HG03025 (cell line): ENCODE results near the gene RNF213.
"Not testable (repeated sequence)": the region's sequence is repeated elsewhere in the genome, so short reads cannot be mapped to it uniquely, and the experiment has no call there.

ENCODE experiments used
- ATAC-seq: cut with Tn5 transposase; IDR thresholded peaks from one replicate; pipeline ENCODE4 v1.9.1; 2021; ENCODE audit warnings: mild to moderate bottlenecking, moderate library complexity; ENCODE audit not compliant: unreplicated experiment, low FRiP score

RNF213 gene

GRCh38 chr17:80289616-80290015 lies 29.0 kb downstream of the RNF213 start:
- ATAC-seq, result no peak

DNA sequence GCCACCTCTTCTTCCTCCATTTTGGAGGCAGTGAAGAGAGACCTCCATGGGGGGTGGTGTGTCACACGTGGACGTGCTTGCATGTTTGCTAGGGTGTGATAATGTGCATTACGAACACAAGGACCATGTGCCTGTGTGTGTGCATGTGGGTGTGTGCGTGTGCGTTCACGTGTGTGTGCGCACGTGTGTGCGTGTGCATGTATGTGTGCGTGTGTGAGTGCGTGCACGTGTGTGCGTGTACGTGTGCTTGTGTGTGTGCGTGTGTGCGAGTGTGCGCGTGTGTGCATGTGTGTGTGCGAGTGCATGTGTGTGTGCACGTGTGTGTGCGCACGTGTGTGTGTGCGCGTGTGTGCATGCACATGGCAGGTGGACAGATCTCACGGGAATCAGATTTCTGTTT lies 29.5 kb downstream of the RNF213 start:
- ATAC-seq, result no peak

GRCh38 chr17:80291260-80291659 lies 30.6 kb downstream of the RNF213 start:
- no peak for ATAC-seq

GRCh38 chr17:80291691-80292487 lies 31.2 kb downstream of the RNF213 start:
- ATAC-seq, result no peak

DNA sequence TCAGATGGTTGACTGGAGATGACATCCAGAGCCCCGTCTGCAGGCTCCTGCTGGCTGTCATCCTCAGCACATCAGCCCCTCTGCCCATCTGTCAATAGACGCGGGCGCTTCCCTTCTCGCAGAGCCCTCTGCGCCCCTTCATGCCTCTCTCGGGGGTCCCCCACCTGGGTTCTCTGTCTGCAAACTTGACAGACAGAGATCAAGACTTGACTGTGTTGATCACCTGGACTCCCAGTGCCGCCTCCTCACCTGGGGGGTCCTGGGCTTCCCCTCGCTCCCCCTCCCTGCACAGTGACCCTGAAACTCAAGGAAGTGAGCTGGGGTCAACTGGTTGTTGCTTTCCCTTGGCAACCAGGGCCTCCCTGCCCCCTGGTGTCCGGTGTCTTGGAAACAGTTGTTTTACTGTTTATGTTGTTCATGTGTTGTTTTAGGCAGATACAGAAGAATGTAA lies 31.9 kb downstream of the RNF213 start:
- no peak for ATAC-seq

- ATAC-seq, result no peak
Measured at GRCh38 chr17:80294210-80294609, 33.6 kb downstream of the RNF213 start.

GRCh38 chr17:80294653-80295052 lies 34.0 kb downstream of the RNF213 start:
- ATAC-seq, result no peak

DNA sequence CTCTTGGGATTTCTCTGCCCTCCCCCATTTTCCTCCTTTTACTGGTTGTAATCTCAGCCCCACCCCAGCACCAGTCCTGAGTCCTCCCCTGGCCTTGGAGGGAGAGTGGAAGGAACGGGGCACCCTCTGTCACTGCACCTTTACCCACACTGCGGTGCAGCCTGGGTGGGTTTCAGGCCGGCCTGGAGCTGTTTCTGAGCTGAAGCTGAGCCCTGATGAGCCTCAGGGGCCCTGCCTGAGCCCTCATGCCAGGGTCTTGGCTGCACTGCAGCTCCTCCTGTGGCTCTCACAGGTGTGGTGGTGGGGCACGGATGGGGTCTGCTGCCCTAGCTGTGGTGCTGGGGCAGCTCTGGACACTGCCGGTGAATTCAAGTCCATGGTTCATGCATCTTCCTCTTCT lies 34.5 kb downstream of the RNF213 start:
- ATAC-seq, result no peak

- no peak for ATAC-seq
Measured at GRCh38 chr17:80295559-80295958, 34.9 kb downstream of the RNF213 start.

GRCh38 chr17:80296221-80296620 lies 35.6 kb downstream of the RNF213 start:
- no peak for ATAC-seq

DNA sequence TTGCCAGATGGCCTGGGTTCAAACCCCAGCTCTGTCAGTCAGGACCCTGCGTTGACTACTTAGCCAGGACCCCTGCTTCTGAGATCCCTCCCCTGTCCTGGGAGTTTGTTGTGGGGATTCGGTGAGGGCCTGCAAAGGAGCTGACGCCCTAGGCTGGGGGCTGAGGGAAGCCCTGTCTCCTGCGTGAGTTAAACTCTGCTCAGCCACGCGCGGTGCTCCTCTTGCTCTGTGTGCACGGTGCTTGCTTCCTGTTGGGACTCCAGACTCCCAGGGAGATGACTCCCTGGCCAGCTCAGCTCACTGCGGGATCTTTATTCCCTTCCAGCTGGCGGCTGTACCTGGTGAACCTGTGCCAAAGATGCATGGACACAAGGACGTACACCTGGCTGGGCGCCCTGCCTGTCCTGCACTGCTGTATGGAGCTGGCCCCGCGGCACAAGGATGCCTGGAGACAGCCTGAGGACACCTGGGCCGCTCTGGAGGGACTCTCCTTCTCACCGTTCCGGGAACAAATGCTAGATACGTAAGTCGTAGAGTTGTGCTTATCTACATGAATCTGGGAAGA lies 37.4 kb downstream of the RNF213 start:
- ATAC-seq, result no peak

DNA sequence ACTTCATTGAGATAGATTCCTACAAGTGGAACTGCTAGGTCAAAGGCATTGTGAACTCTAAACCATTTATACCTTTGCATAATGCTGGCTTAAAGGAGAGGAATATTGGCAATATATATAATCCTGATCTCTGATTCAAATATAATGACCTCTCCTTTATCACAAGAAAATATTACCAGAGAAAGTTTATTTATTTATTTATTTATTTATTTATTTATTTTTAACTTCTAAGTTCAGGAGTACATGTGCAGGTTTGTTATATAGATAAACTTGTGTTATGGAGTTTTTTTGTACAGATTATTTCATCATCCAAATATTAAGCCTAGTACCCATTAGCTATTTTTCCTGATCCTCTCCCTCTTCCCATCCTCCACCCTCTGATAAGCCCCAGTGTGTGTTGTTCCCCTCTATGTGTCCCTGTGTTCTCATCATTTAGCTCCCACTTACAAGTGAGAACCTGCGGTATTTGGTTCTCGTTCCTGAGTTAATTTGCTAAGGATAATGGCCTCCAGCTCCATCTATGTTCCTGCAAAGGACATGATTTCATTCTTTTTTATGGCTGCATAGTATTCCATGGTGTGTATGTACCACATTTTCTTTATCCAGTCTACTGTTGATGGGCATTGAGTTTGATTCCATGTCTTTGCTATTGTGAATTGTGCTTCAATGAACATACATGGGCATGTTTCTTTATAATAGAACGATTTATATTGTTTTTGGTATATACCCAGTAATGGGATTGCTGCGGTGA lies 38.9 kb downstream of the RNF213 start:
- not testable (repeated sequence) for ATAC-seq

GRCh38 chr17:80300756-80301155 lies 40.1 kb downstream of the RNF213 start:
- ATAC-seq, result not testable (repeated sequence)

- no peak for ATAC-seq
Measured at GRCh38 chr17:80303824-80304223, 43.2 kb downstream of the RNF213 start.

DNA sequence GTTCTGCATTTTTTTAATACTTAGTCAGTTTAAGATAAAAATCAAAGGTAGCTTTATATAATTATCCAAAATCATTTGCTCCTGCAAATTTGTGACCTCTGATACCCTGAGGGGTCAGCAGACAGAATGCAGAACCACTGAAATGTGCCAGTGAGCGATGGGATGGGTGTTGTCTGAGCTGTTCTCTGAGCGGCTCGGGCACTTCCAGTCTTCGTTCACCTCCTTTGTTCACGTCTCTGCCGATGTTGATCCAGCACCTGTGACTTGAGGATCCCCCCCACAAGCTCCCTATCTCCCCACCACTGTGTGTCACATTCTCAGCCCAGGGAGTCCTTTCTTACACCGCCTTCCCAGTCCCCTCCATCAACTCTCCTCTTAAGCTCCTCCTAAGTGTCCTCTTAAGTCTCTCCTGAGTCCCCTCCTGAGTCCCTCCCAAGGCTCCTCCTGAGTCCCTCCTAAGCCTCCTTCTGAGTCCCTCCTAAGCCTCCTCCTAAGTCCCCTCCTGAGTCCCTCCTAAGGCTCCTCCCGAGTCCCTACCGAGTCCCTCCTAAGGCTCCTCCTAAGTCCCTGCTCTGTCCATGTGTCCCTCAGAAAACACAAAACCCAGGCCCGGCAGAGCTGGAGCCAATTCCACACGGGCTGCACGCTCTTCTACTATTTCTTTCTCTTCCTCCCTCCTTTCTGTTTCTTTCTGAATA lies 47.5 kb downstream of the RNF213 start:
- no peak for ATAC-seq

GRCh38 chr17:80308692-80309517 lies 48.3 kb downstream of the RNF213 start:
- ATAC-seq, result no peak

DNA sequence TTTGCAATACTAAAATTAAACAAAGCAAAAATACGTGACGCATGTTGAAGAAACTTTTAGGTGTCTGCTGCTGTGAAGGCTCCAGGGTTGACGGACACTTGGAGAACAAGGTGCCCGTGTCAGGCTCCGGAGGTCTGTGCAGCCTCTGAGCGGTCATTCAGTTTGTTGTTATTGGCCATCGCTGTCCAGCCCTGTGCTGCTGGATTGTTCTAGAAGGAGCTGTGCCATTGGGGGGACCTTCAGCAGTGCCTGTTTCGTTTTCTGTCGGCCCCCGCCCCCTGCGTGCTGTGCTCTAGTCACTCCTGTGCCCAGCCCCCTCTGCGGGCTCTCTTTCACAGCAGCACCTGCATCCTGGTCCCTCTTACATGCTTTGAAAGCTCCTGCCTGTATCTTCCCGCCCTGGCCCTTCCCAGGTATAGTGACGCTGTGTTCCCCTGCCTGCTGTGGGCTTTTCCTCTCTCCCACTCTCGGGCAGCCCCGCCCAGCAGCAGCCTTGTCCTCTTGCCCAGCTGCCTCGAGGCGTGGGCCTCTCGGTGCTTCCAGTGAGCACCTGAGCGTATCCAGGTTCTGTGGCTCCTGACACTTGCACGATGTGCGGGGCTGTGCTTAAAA lies 50.7 kb downstream of the RNF213 start:
- no peak for ATAC-seq

DNA sequence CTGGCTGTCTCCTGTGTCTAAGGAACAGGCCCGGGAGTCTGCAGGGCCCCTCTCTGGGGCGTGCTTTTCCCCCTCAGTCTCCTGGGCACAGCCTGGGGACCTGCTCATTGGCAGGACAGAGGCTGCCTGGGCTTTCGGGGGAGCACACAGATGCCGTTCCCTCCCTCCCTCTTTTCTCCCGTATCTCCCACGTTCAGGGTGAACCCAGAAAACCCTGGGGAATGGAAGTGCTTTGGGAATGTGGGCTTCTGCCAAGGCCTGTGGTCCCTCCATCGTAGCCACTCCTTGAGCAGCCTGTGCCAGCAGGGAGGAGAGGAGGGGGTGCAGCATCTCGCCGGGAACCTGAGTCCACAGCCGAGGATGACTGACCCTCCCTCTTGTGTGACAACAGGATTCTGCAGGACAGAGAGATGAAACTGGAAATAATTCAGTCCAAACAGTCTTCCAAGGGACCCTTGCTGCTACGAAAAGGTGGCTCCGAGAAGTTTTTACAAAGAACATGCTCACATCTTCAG lies 52.0 kb downstream of the RNF213 start:
- ATAC-seq, result no peak

DNA sequence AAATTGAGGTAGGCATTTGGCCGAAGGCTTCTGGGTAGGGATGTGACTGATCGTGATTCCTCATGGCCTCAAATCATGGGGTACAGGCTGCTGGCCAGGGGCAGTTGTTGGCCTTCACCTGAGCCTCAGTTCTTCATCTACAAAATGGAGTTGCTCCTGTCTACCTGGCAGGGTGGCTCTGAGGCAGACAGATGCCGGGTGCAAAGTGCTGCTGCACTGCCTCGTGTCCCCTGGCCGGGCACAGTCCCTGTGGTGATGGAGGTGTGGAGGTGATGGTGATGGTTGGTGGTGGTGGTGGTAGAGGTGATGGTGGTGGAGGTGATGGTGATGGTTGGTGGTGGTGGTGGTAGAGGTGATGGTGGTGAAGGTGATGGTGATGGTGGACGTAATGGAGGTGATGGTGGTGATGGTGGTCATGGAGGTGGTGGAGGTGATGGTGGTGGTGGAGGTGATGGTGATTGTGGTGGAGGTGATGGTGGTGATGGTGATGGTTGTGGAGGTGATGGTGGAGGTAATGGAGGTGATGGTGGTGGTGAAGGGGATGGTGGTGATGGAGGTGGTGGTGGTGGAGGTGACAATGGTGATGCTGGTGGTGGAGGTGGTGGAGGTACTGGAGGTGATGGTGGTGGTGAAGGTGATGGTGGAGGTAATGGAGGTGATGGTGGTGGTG lies 52.6 kb downstream of the RNF213 start:
- ATAC-seq, result no peak
